ENCODE measurements around the gene NFYC. TPM values are rescaled to one million over a fixed set of nuclear protein-coding genes. Genes with fewer than 3 reads are reported as not detected.
"Not testable (repeated sequence)": the region's sequence is repeated elsewhere in the genome, so short reads cannot be mapped to it uniquely, and the experiment has no call there.

The NFYC gene
- total RNA-seq, 2 experiments from 2014 or later, result 71.1 to 91.2 TPM

GRCh38 chr1:40712997-40713396, 21.5 kb downstream of the NFYC start:
- Mint-ChIP-seq H3K4me1 (peaks cover 67% of the 10 kb centered on the region), H3K4me3 (peak overlapping the region; percentile 47), H3K27ac (peak overlapping the region; percentile 88), H3K27me3 (no peaks in the 10 kb centered on the region), H3K36me3 (peaks cover 33% of the 10 kb centered on the region), H3K9me3 (ENCODE audit: low read depth) (no peaks in the 10 kb centered on the region)
- DNase-seq (peak; percentile 56), ATAC-seq (peak; percentile 43)
- CTCF ChIA-PET, result interaction anchor here (1.2 kb wide), 1 partner anchor 21 kb away, joined by 3 read pairs; the partner anchor contains the start of gene NFYC

GRCh38 chr1:40715491-40716059, 24.1 kb downstream of the NFYC start:
- H3K4me3 Mint-ChIP-seq, result no peak overlapping the region
- CTCF ChIA-PET, result interaction anchor here (0.7 to 1.0 kb wide), 2 partner anchors 9 to 24 kb away, joined by 3 to 4 read pairs; partner anchors contain the start of gene NFYC
- H3K9me3 Mint-ChIP-seq (ENCODE audit: low read depth), result no peaks in the 10 kb centered on the region
- no peak for ATAC-seq
- H3K27ac Mint-ChIP-seq, result no peak overlapping the region
- H3K4me1 Mint-ChIP-seq, result peaks cover 53% of the 10 kb centered on the region
- H3K36me3 Mint-ChIP-seq, result peaks cover 33% of the 10 kb centered on the region
- DNase-seq, result no peak
- no peaks in the 10 kb centered on the region for H3K27me3 Mint-ChIP-seq

- no peak overlapping the region for H3K27ac Mint-ChIP-seq
- H3K4me1 Mint-ChIP-seq, result peaks cover 38% of the 10 kb centered on the region
These were observed 25.6 kb downstream of the NFYC start for GRCh38 chr1:40717065-40717464.

GRCh38 chr1:40717955-40718354, 26.5 kb downstream of the NFYC start:
- Mint-ChIP-seq H3K27ac (no peak overlapping the region), H3K36me3 (peaks cover 25% of the 10 kb centered on the region), H3K27me3 (no peaks in the 10 kb centered on the region), H3K4me1 (peaks cover 33% of the 10 kb centered on the region), H3K4me3 (no peak overlapping the region), H3K9me3 (ENCODE audit: low read depth) (no peaks in the 10 kb centered on the region)
- CTCF ChIA-PET, result interaction anchor here (0.8 to 3.0 kb wide), 4 partner anchors 9 to 57 kb away, joined by 3 to 10 read pairs (median 6); partner anchors contain the start of gene NFYC
- ATAC-seq, result no peak
- DNase-seq, result no peak

More at GRCh38 chr1:40717065-40717464, 25.6 kb downstream of the NFYC start:
- CTCF ChIA-PET, result no interaction called here
- DNase-seq (no peak), ATAC-seq (no peak)
- H3K4me3 Mint-ChIP-seq, result no peak overlapping the region
- no peaks in the 10 kb centered on the region for H3K9me3 Mint-ChIP-seq (ENCODE audit: low read depth)
- peaks cover 27% of the 10 kb centered on the region for H3K36me3 Mint-ChIP-seq
- H3K27me3 Mint-ChIP-seq, result no peaks in the 10 kb centered on the region

- DNase-seq (no peak), ATAC-seq (no peak)
- Mint-ChIP-seq H3K27ac (no peak overlapping the region), H3K4me3 (no peak overlapping the region), H3K9me3 (ENCODE audit: low read depth) (no peaks in the 10 kb centered on the region), H3K36me3 (peaks cover 22% of the 10 kb centered on the region), H3K4me1 (peaks cover 25% of the 10 kb centered on the region), H3K27me3 (no peaks in the 10 kb centered on the region)
- CTCF ChIA-PET, result interaction anchor here (0.8 to 3.0 kb wide), 3 partner anchors 11 to 54 kb away, joined by 3 to 10 read pairs (median 8); no protein-coding TSS in a partner anchor
These were observed 29.0 kb downstream of the NFYC start for GRCh38 chr1:40720493-40720892.

GRCh38 chr1:40722622-40723021, 31.1 kb downstream of the NFYC start:
- ATAC-seq, result no peak
- no peak for DNase-seq
- CTCF ChIA-PET, result interaction anchor here (0.7 to 1.6 kb wide), 9 partner anchors 10 to 230 kb away, joined by 3 to 5 read pairs (median 4); no protein-coding TSS in a partner anchor
- H3K36me3 Mint-ChIP-seq, result peaks cover 12% of the 10 kb centered on the region
- peaks cover 15% of the 10 kb centered on the region for H3K4me1 Mint-ChIP-seq
- no peak overlapping the region for H3K4me3 Mint-ChIP-seq
- H3K27me3 Mint-ChIP-seq, result no peaks in the 10 kb centered on the region
- no peaks in the 10 kb centered on the region for H3K9me3 Mint-ChIP-seq (ENCODE audit: low read depth)
- no peak overlapping the region for H3K27ac Mint-ChIP-seq

GRCh38 chr1:40723196-40723955, 31.9 kb downstream of the NFYC start:
- no peak overlapping the region for H3K4me3 Mint-ChIP-seq
- H3K36me3 Mint-ChIP-seq, result peaks cover 10% of the 10 kb centered on the region
- H3K4me1 Mint-ChIP-seq, result peaks cover 10% of the 10 kb centered on the region
- no peak overlapping the region for H3K27ac Mint-ChIP-seq
- H3K9me3 Mint-ChIP-seq (ENCODE audit: low read depth), result no peaks in the 10 kb centered on the region
- H3K27me3 Mint-ChIP-seq, result no peaks in the 10 kb centered on the region
- ATAC-seq, result no peak
- CTCF ChIA-PET, result interaction anchor here (0.7 to 1.6 kb wide), 7 partner anchors 9 to 230 kb away, joined by 3 to 5 read pairs (median 4); no protein-coding TSS in a partner anchor
- no peak for DNase-seq

- CTCF ChIA-PET; H3K9me3 Mint-ChIP-seq (ENCODE audit: low read depth); ATAC-seq: not testable (repeated sequence)
These were observed 36.2 kb downstream of the NFYC start for GRCh38 chr1:40727662-40728061.

GRCh38 chr1:40729316-40729862, 37.9 kb downstream of the NFYC start:
- not testable (repeated sequence) for H3K27me3 Mint-ChIP-seq; ATAC-seq; H3K4me3 Mint-ChIP-seq; H3K9me3 Mint-ChIP-seq (ENCODE audit: low read depth); DNase-seq
- CTCF ChIA-PET, result interaction anchor here (0.6 to 1.1 kb wide), 5 partner anchors 17 to 147 kb away, joined by 3 read pairs; partner anchors contain the start of gene NFYC
- H3K4me1 Mint-ChIP-seq, result peaks cover 32% of the 10 kb centered on the region
- peak overlapping the region; percentile 26 for H3K27ac Mint-ChIP-seq
- peaks cover 17% of the 10 kb centered on the region for H3K36me3 Mint-ChIP-seq

More at GRCh38 chr1:40727662-40728061, 36.2 kb downstream of the NFYC start:
- not testable (repeated sequence) for H3K27me3 Mint-ChIP-seq, H3K27ac Mint-ChIP-seq, DNase-seq, H3K4me3 Mint-ChIP-seq
- peaks cover 23% of the 10 kb centered on the region for H3K36me3 Mint-ChIP-seq
- peaks cover 32% of the 10 kb centered on the region for H3K4me1 Mint-ChIP-seq

- DNase-seq, result no peak
- H3K4me3 Mint-ChIP-seq, result no peak overlapping the region
- no peak overlapping the region for H3K27ac Mint-ChIP-seq
- peaks cover 32% of the 10 kb centered on the region for H3K4me1 Mint-ChIP-seq
- no peaks in the 10 kb centered on the region for H3K27me3 Mint-ChIP-seq
- H3K9me3 Mint-ChIP-seq (ENCODE audit: low read depth), result no peaks in the 10 kb centered on the region
- H3K36me3 Mint-ChIP-seq, result peaks cover 13% of the 10 kb centered on the region
- CTCF ChIA-PET, result interaction anchor here (0.7 to 1.4 kb wide), 2 partner anchors 10 to 117 kb away, joined by 3 to 5 read pairs; no protein-coding TSS in a partner anchor
- no peak for ATAC-seq
These were observed 41.3 kb downstream of the NFYC start for GRCh38 chr1:40732756-40733301.

- H3K36me3 Mint-ChIP-seq, result peaks cover 24% of the 10 kb centered on the region
- H3K4me1 Mint-ChIP-seq, result peaks cover 21% of the 10 kb centered on the region
- no peaks in the 10 kb centered on the region for H3K9me3 Mint-ChIP-seq (ENCODE audit: low read depth)
- no peaks in the 10 kb centered on the region for H3K27me3 Mint-ChIP-seq
- DNase-seq, result no peak
- no peak overlapping the region for H3K27ac Mint-ChIP-seq
- ATAC-seq, result no peak
- no peak overlapping the region for H3K4me3 Mint-ChIP-seq
- CTCF ChIA-PET, result no interaction called here
These were observed 43.6 kb downstream of the NFYC start for GRCh38 chr1:40734882-40735628.

- CTCF ChIA-PET, result no interaction called here
- H3K4me1 Mint-ChIP-seq, result peaks cover 20% of the 10 kb centered on the region
- no peak for ATAC-seq
- DNase-seq, result no peak
- no peaks in the 10 kb centered on the region for H3K27me3 Mint-ChIP-seq
- H3K4me3 Mint-ChIP-seq, result no peak overlapping the region
- H3K9me3 Mint-ChIP-seq (ENCODE audit: low read depth), result no peaks in the 10 kb centered on the region
- H3K27ac Mint-ChIP-seq, result no peak overlapping the region
- peaks cover 24% of the 10 kb centered on the region for H3K36me3 Mint-ChIP-seq
These were observed 44.6 kb downstream of the NFYC start for GRCh38 chr1:40736085-40736531.

All from activated CD8-positive, alpha-beta memory T cell treated with anti-CD3 and anti-CD28 coated beads, Interleukin-2, amount 10 ng/mL, durations not matched to agents 7 days and 5 days (primary cell).